ENCODE data around the gene DIO2.

DIO2 gene

DNA sequence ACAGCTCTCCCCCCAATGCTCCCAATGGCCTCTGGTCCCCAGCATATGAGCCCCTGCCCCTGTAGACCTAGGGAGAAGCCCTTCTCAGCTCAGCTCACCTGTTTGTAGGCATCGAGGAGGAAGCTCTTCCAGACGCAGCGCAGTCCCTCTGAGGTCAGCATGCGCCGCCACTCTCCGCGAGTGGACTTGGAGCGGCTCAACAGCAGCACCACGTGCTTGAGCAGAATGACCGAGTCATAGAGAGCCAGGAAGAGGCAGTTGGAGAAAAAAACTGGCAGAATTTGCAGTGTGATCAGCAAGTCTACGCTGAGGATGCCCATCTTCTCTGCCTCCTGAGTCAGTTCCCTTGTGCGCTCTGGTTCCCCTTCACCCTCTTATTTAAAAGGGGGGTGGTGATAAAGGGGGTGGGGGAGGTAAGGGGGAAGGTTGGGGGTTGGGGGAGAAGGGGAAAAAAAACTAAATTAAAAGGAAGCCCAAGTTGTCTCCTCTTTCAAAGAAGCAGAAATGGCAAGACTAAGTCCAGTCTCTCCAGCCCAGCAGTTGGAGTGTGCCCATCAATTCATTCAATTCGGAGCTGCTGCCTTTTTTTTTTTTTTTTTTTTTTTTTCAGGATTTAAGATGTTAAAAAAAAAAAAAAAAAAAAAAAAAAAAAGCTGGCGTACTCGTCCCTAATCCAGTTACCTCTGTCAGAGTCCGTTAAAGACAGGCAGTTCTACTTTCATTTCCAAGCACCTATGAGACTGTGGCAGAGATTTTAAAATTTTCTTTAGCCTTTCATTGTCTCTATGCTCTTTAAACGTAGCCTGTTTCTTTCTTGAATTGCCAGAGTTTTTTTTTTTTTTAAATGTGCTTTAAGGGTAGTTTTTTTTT lies at the start of gene DIO2:
DIO2 (minus strand) TSS at position 352 of the 870 bp plus-strand sequence; CDS start at position 320, 32 bp downstream.
- DNase-seq (ENCODE audit: low spot score), result no peak

DNA sequence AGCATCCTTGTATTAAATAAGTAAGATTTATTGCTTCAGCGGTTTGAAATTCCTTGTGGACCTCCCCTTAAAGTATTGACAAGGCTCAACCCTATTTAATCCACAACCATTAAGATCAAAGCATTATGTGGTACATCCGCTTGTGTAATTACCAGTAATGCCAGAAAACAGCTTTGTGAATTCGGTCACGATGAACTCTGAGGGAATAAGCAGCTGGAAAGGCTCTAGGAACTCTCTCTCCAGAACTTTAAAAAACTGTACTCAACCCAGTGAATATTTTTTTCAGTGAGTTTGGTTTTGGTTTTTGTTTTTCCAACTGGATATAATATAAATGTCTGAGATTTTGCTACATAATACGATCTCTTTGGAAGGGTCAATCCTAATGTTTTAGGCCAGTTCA lies 49.3 kb upstream of the DIO2 start:
- DNase-seq (ENCODE audit: low spot score), result no peak

DNA sequence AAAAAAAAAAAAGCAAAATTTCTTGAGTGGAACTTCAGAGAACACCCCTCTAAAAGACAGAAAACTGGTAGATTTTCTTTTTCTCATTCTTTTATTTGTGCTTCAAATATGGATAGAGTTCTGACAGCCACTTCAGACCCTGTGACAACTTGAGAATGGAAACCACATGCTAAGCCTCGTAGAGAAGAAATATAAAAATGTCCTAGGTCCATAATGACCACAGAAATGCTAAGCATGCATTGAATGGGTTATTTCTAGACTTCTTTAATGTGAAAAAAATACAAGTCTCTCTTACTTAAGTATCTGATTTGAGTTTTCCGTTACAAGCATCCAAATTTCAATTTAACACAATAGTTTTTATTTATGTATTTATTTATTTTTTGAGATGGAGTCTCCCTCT lies 28.3 kb upstream of the DIO2 start:
- DNase-seq (ENCODE audit: low spot score), result no peak

DNA sequence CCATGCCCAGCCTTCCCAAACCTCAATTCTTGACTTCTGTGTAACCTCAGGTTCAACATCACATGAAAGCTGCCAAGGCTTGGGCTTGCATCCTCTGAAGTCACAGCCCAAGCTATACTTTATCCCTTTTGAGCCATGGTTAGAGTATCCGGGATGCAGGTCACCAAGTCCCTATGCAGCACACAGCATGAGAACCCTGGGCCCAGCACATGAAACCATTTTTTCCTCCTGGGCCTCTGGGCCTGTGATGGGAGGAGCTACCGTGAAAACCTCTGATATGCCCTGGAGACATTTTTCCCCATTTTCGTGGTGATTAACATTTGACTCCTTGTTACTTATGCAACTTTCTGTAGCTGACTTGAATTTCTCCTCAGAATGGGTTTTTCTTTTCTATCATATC lies 25.8 kb upstream of the DIO2 start:
- DNase-seq (ENCODE audit: low spot score), result no peak

DNA sequence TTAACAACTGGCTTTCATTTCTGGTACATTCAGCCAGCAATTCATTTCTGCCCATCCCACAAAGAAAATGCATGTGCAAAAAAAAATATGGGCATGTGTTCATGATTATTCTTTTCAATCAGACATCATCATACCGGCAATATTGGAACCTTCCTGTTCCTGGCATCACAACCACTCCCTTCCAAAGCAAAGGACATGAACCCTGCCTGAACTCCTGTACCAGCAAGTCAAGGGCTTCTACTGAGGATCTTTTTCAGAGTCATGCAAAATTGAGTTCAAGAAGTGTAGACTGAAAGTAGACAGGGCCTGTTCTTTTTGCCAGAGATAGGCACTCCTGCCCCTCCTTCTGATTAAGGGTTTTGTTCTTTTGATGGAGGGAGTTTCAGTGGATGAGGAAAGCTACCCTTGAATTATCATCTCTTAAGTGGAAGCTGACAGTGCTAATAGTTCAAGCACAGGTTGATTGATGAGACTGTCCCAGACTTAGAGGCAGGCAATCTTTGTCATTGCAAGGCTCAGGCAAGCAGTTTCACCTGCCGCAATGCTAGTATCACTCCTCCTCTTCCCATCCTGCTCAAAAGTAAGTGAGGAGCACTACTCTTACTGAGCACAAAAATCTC lies 22.3 kb upstream of the DIO2 start:
- DNase-seq (ENCODE audit: low spot score), result no peak

DNA sequence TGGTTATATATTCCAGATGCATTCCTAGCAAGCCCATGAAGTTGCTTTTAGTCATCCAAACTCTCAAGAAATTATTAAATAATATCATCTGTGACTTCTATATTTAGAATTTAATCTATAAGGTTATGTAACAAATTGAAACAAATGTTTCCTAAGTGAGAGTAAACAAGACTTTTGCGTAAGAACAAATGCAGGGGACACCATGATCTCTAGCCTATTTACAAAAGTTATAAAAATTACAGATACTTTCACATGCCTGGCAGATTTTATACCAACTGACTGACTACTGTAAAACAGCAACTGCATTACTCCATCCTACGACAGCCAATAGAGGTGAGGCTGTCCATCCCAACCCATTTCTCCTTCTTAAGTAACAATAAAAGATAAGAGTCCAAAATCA lies 20.4 kb upstream of the DIO2 start:
- DNase-seq (ENCODE audit: low spot score), result no peak

GRCh38 chr14:80223696-80224465 lies 12.6 kb upstream of the DIO2 start:
- DNase-seq (ENCODE audit: low spot score), result no peak

DNA sequence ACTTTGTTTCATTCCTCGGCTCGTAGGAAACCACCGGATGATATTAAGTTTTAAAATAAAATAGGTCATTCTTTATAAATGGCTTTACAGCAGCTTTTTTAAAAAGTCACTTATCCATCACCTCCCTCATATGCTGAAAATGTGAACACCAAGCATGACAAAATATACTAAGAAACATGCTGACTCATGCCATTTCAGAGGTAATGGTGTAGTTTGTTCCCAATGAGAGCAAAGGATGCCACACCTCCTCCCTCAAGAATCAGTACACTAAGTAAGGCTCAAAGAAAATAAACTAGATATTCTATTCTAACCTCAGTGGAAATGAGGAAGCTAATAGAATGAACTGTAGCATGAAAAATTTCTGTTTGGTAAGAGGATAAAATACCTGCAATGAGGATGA lies 5.5 kb upstream of the DIO2 start:
- no peak for DNase-seq (ENCODE audit: low spot score)

DNA sequence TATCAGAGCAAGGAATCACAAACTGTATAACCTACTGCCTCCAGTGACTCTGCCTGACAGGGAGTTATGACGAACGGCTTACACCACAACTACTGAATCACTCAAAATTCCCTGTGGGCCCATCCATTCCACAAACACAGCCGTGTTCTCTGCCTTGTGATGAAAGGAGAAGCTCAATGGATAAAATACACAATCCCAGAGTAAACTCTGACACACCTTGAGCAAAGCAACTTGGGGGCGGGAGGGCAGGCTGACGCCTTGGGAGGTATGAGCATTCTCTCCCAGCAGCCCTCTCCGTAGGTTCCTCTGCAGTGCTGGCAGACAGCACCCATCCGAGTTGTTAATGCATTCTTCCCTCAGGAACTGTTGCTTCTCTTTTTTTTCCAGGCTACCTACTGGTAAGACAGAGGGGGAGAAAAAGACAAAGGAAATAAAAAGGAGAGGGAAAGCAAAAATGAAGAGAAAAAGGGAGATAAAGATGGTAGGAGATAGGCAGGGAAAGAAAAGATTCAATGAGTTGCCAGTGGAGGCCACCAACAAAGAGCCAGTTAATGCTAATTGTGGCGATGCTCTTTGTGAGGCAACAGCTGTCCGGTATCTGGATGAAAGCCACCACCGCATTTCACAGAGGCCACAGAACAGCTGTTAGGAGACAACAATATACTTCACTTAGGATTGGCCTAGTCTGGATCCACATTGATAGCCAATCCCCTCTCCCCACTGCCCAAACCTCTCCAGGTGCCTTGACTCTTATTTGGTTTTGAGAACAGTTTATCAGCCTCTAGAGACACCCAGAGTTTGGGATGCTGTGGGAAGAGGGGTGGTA lies 4.7 kb upstream of the DIO2 start:
- no peak for DNase-seq (ENCODE audit: low spot score)

GRCh38 chr14:80215081-80215480 lies 3.8 kb upstream of the DIO2 start:
- DNase-seq (ENCODE audit: low spot score), result no peak

- no peak for DNase-seq (ENCODE audit: low spot score)
These were observed 2.3 kb upstream of the DIO2 start for GRCh38 chr14:80213602-80214001.

- no peak for DNase-seq (ENCODE audit: low spot score)
These were observed 706 bp upstream of the DIO2 start for GRCh38 chr14:80212023-80212397.

DNA sequence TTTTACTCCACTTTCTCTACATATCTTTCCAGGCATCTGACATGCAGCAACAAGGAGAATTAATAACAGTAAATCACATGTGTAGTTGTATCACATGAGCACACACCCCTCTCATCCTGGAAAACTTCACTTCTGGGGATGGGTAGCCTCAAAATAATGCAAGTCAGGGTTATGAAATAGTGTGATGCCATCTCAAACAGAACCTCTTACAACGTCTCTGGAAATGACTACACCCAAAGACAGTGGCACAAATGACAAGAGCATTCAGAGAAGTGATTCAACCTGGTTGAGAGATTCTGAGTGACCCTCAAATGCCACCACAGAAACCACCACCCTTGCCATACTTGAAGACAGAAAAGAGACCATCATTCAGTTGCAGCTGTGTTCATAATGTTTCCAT lies 2.8 kb downstream of the DIO2 start:
- no peak for DNase-seq (ENCODE audit: low spot score)

GRCh38 chr14:80206351-80207080 lies 4.8 kb downstream of the DIO2 start:
- DNase-seq (ENCODE audit: low spot score), result no peak

GRCh38 chr14:80202888-80203562 lies 8.3 kb downstream of the DIO2 start:
- DNase-seq (ENCODE audit: low spot score), result no peak

DNA sequence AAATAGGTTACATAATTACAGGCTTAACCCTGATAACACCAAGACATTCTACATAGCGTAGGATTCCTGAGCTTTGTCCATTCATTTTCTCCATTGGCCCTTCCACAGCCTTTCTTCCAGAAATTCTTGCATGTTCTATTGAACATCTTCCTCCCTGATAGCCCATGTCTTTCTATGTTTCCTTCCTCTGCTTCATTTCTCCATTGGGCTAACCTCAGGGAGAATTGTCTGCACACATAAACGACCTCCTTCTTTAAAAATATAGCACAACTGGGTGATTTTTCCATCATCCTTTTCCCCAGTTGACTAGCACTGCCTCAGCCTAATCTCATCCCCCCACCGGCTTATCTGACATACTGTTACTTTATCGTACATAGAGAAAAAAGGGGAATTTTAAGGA lies 11.2 kb downstream of the DIO2 start:
- DNase-seq (ENCODE audit: low spot score), result no peak

- no peak for DNase-seq (ENCODE audit: low spot score)
These were observed 22.7 kb downstream of the DIO2 start for GRCh38 chr14:80188571-80188970.

- DNase-seq (ENCODE audit: low spot score), result no peak
These were observed 25.0 kb downstream of the DIO2 start for GRCh38 chr14:80186301-80186800.

GRCh38 chr14:80176893-80177292 lies 34.4 kb downstream of the DIO2 start:
- no peak for DNase-seq (ENCODE audit: low spot score)

- no peak for DNase-seq (ENCODE audit: low spot score)
These were observed 38.8 kb downstream of the DIO2 start for GRCh38 chr14:80172375-80173051.
